ENCODE data around the gene MBNL1. TPM values are rescaled to one million over a fixed set of nuclear protein-coding genes. Genes with fewer than 3 reads are reported as not detected.

The MBNL1 gene
- total RNA-seq, 2 donors from 2014 or later: 199 to 327 TPM

- no peak overlapping the region for H3K27ac ChIP-seq
- DNase-seq (ENCODE audit: low spot score): no peak
- H3K27me3 ChIP-seq: no peaks in the 10 kb centered on the region
- no peak for TF ChIP-seq CTCF (IDR thresholded peaks at IDR 0.05)
- peaks cover 40% of the 10 kb centered on the region for H3K36me3 ChIP-seq
- H3K9me3 ChIP-seq: no peaks in the 10 kb centered on the region
- H3K4me1 ChIP-seq: no peaks in the 10 kb centered on the region
- no peak overlapping the region for H3K4me3 ChIP-seq
Measured at GRCh38 chr3:152454076-152454875, 185.5 kb downstream of the MBNL1 start.

GRCh38 chr3:152455989-152456388, 187.3 kb downstream of the MBNL1 start:
- Histone ChIP-seq H3K4me1 (peaks cover 0 to 3% of the 10 kb centered on the region in 2 donors), H3K4me3 (no peak overlapping the region), H3K27me3 (no peaks in the 10 kb centered on the region), H3K36me3 (peaks cover 46% of the 10 kb centered on the region), H3K9me3 (no peaks in the 10 kb centered on the region), H3K27ac (no peak overlapping the region)
- no peak for TF ChIP-seq CTCF (IDR thresholded peaks at IDR 0.05)
- no peak for DNase-seq (ENCODE audit: low spot score)

DNA sequence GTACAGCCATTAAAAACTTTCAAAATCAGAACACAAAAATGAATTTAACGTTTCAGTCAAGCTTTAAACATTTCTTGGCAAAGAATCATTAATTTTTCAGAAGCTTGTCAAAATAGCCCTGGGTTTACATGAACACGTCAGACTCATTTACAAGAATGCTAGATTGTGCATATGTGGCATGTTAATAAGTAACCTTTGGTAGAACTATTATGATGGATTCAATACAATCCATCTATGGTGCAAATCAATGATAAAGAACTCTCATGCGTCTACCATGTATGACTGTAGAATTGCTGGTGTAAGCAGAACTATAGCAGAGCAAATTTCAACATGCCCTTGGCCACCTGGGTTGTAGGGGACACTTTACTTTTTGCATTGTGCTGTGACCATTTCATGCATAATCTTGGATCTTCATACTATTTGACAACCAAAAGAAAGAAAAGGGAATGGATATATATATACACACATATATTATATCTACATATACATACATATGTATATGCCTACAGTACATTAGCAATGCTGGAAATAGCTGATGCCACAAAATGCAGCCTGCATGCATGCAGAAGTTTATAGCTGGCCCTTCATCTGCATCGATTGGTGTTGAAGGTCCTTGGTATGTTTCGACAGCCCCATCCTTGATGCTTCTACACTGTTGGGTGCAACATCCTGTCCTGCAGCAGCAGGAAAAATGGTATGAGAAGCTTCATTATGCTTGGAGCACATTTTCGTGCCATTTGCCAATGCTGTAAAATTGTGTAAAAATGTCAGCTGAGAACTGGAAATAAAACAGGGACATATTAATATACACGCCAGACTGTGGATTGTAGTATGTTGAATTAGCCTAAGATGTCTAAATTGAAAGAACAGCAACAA, 189.0 kb downstream of the MBNL1 start:
- H3K36me3 ChIP-seq: peaks cover 49% of the 10 kb centered on the region
- no peaks in the 10 kb centered on the region for H3K9me3 ChIP-seq
- H3K27me3 ChIP-seq: no peaks in the 10 kb centered on the region
- TF ChIP-seq CTCF (IDR thresholded peaks at IDR 0.05): no peak
- no peak for DNase-seq (ENCODE audit: low spot score)
- H3K4me1 ChIP-seq: peaks cover 0 to 6% of the 10 kb centered on the region in 2 donors
- no peak overlapping the region for H3K4me3 ChIP-seq
- no peak overlapping the region for H3K27ac ChIP-seq

DNA sequence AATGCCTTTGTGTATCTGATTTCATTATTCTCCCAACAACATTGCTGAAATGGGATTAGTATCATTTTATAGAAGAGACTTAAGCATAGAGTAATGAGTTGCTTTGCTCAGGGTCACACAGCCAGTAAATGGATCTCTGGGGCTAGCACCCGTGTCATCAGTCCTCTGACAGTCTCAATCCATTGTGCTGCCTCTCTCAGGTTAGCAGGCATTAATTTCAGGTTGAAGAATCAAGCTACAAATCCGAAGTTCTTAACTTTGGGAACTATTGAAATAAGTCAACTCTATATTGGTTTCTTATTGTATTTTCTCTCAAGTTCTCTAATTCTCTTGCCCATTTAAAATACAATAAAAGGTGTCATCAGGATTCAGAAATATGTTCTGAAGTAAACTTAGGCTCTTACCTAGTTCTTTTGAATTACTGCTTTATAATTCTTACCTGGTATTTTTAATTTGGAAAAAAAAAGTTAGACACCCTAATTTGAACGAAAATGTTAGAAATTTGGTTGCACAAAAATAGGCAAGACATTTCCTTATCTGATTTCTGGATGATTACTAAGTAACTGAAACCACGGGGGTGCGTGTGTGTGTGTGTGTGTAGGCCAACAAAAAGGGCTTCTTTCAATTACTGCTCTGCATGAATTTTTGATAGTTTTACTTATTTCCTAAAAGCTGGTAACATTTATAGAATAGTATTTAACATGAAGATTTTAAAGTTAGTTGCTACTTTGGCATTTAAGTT, 189.8 kb downstream of the MBNL1 start:
- DNase-seq (ENCODE audit: low spot score): no peak
- H3K27me3 ChIP-seq: no peaks in the 10 kb centered on the region
- H3K9me3 ChIP-seq: no peaks in the 10 kb centered on the region
- no peak overlapping the region for H3K4me3 ChIP-seq
- peaks cover 0 to 14% of the 10 kb centered on the region in 2 donors for H3K4me1 ChIP-seq
- peaks cover 57% of the 10 kb centered on the region for H3K36me3 ChIP-seq
- TF ChIP-seq CTCF (IDR thresholded peaks at IDR 0.05): no peak
- no peak overlapping the region for H3K27ac ChIP-seq

GRCh38 chr3:152459118-152459515, 190.4 kb downstream of the MBNL1 start:
- Histone ChIP-seq H3K36me3 (peaks cover 59% of the 10 kb centered on the region), H3K4me1 (peaks cover 0 to 19% of the 10 kb centered on the region in 2 donors), H3K9me3 (no peaks in the 10 kb centered on the region), H3K4me3 (no peak overlapping the region), H3K27ac (no peak overlapping the region), H3K27me3 (no peaks in the 10 kb centered on the region)
- no peak for TF ChIP-seq CTCF (IDR thresholded peaks at IDR 0.05)
- DNase-seq (ENCODE audit: low spot score): no peak

Data from right atrium auricular region (tissue), 2 donors.